Adrenal gland (tissue), 5 donors: ENCODE results near the gene PTTG1IP.

Source experiments
- POLR2A ChIP-seq, 2 donors: fragments of 450-650 bp; IDR thresholded peaks; one replicate each; pipeline ENCODE4 v1.6.1; 2017; ENCODE audit warnings: antibody characterized with exemption in 2 of 2, mild to moderate bottlenecking in 2 of 2, moderate library complexity in 1 of 2
- TF ChIP-seq, protein P1 (sequence below), 6 experiments: fragments of 450-650 bp in 4 of 6; fragments of 200-600 bp in 2 of 6; sonication (generic) in 1 of 6; IDR thresholded peaks; 1 replicate in 5 of 6; 2 replicates in 1 of 6; pipeline versions ENCODE4 v1.5.1 to v1.8.0; 2016 to 2021; ENCODE audit warnings: antibody characterized with exemption in 6 of 6, mild to moderate bottlenecking in 2 of 6, moderate library complexity in 1 of 6
- donor health status: DM: no; HTN: no; CAD: no.

DNA sequence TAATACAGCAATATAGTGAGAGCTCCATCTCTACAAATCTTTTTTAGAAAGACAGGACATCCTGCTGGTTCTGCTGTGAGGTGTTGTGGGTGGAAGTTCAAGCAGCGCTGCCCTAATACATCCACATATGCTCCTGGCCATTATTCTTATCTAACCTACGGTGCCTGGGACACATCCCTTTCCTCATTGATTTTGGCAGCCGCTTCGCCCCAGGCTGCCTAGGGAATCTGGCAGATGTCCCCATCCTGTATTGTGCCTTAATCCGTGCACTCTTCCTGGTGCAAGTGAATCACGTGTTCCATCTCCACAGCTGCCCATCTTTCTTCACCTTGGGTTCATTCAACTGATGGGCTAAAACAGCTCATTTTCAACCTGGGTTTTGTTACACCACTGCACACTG is 68.7 kb downstream of the PTTG1IP start:
- TF ChIP-seq, protein P1, sequence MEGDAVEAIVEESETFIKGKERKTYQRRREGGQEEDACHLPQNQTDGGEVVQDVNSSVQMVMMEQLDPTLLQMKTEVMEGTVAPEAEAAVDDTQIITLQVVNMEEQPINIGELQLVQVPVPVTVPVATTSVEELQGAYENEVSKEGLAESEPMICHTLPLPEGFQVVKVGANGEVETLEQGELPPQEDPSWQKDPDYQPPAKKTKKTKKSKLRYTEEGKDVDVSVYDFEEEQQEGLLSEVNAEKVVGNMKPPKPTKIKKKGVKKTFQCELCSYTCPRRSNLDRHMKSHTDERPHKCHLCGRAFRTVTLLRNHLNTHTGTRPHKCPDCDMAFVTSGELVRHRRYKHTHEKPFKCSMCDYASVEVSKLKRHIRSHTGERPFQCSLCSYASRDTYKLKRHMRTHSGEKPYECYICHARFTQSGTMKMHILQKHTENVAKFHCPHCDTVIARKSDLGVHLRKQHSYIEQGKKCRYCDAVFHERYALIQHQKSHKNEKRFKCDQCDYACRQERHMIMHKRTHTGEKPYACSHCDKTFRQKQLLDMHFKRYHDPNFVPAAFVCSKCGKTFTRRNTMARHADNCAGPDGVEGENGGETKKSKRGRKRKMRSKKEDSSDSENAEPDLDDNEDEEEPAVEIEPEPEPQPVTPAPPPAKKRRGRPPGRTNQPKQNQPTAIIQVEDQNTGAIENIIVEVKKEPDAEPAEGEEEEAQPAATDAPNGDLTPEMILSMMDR (IDR thresholded peaks at IDR 0.05): no peak
- no peak for TF ChIP-seq POLR2A (IDR thresholded peaks at IDR 0.05)
